Activated naive CD8-positive, alpha-beta T cell treated with anti-CD3 and anti-CD28 coated beads for 36 hours (primary cell): ENCODE measurements around the gene SCN9A. TPM values are rescaled to one million over a fixed set of nuclear protein-coding genes. Genes with fewer than 3 reads are reported as not detected.
"Not testable (repeated sequence)": the region's sequence is repeated elsewhere in the genome, so short reads cannot be mapped to it uniquely, and the experiment has no call there.

Source experiments
- DNase-seq: peaks from one replicate; pipeline ENCODE4 v3.0.0; 2021
- H3K27ac Mint-ChIP-seq: one replicate; pipeline ENCODE4 v1.8.0; 2022; ENCODE audit warnings: mild to moderate bottlenecking, moderate library complexity, mixed read lengths
- H3K27me3 Mint-ChIP-seq: one replicate; pipeline ENCODE4 v1.8.0; 2022; ENCODE audit warnings: mild to moderate bottlenecking, mixed read lengths
- H3K36me3 Mint-ChIP-seq: one replicate; pipeline ENCODE4 v1.8.0; 2021; ENCODE audit warnings: mild to moderate bottlenecking, mixed read lengths
- H3K4me1 Mint-ChIP-seq: one replicate; pipeline ENCODE4 v1.8.0; 2021; ENCODE audit warnings: mixed read lengths
- H3K4me3 Mint-ChIP-seq: one replicate; pipeline ENCODE4 v1.8.0; 2022; ENCODE audit warnings: mild to moderate bottlenecking, moderate library complexity, mixed read lengths
- H3K9me3 Mint-ChIP-seq: one replicate; pipeline ENCODE4 v1.8.0; 2022; ENCODE audit warnings: mixed read lengths
- total RNA-seq, 2 experiments: library from RNA; stranded (reverse); gene quantifications; one replicate each; pipeline ENCODE4 v1.2.3, GENCODE V29; 2021

The SCN9A gene
- total RNA-seq, 2 experiments from 2014 or later: not detected

GRCh38 chr2:166361351-166362153 is 14.2 kb downstream of the SCN9A start:
- no peaks in the 10 kb centered on the region for H3K9me3 Mint-ChIP-seq
- no peak for DNase-seq
- no peaks in the 10 kb centered on the region for H3K36me3 Mint-ChIP-seq
- no peaks in the 10 kb centered on the region for H3K4me1 Mint-ChIP-seq
- H3K27ac Mint-ChIP-seq: no peak overlapping the region
- H3K27me3 Mint-ChIP-seq: no peaks in the 10 kb centered on the region
- H3K4me3 Mint-ChIP-seq: no peak overlapping the region

GRCh38 chr2:166360906-166361305 is 14.8 kb downstream of the SCN9A start:
- DNase-seq: no peak
- Mint-ChIP-seq H3K27ac (no peak overlapping the region), H3K9me3 (no peaks in the 10 kb centered on the region), H3K4me3 (no peak overlapping the region), H3K36me3 (no peaks in the 10 kb centered on the region), H3K27me3 (no peaks in the 10 kb centered on the region), H3K4me1 (no peaks in the 10 kb centered on the region)

DNA sequence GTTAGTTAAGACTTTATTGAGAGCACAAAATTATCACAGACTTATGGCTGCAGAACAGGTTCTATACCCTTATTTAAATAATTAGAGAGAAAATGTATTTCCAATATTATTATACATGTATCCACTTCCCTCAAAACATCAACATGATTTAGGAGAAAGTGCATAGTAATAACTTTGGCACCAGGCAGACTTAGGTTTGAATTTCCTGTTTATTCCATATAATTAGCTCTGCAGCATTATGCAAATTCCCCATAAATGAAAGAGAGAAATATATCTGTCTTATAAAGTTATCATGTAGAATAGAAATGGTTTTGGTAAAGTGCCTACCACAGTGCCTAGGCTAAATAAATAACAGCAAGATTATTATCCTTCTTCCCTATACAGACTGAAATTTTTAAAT is 15.3 kb downstream of the SCN9A start:
- Mint-ChIP-seq H3K36me3 (no peaks in the 10 kb centered on the region), H3K4me1 (no peaks in the 10 kb centered on the region), H3K9me3 (no peaks in the 10 kb centered on the region), H3K27ac (no peak overlapping the region), H3K27me3 (no peaks in the 10 kb centered on the region), H3K4me3 (no peak overlapping the region)
- DNase-seq: no peak

GRCh38 chr2:166357950-166358321 is 17.8 kb downstream of the SCN9A start:
- H3K9me3 Mint-ChIP-seq, H3K4me3 Mint-ChIP-seq, H3K27ac Mint-ChIP-seq, DNase-seq, H3K36me3 Mint-ChIP-seq, H3K4me1 Mint-ChIP-seq, H3K27me3 Mint-ChIP-seq: not testable (repeated sequence)

- Mint-ChIP-seq H3K27me3 (no peaks in the 10 kb centered on the region), H3K36me3 (no peaks in the 10 kb centered on the region), H3K4me3 (no peak overlapping the region), H3K9me3 (no peaks in the 10 kb centered on the region), H3K27ac (no peak overlapping the region), H3K4me1 (no peaks in the 10 kb centered on the region)
- no peak for DNase-seq
Observed at GRCh38 chr2:166357068-166357949, 18.4 kb downstream of the SCN9A start.

- H3K4me3 Mint-ChIP-seq: no peak overlapping the region
- no peaks in the 10 kb centered on the region for H3K4me1 Mint-ChIP-seq
Observed at GRCh38 chr2:166351319-166351718, 24.4 kb downstream of the SCN9A start.

GRCh38 chr2:166350525-166350924 is 25.2 kb downstream of the SCN9A start:
- H3K36me3 Mint-ChIP-seq: no peaks in the 10 kb centered on the region
- no peaks in the 10 kb centered on the region for H3K9me3 Mint-ChIP-seq
- no peak for DNase-seq
- H3K27me3 Mint-ChIP-seq: no peaks in the 10 kb centered on the region
- H3K4me1 Mint-ChIP-seq: no peaks in the 10 kb centered on the region
- H3K27ac Mint-ChIP-seq: no peak overlapping the region
- H3K4me3 Mint-ChIP-seq: no peak overlapping the region

More at GRCh38 chr2:166351319-166351718, 24.4 kb downstream of the SCN9A start:
- H3K9me3 Mint-ChIP-seq: no peaks in the 10 kb centered on the region
- no peak overlapping the region for H3K27ac Mint-ChIP-seq
- DNase-seq: no peak
- H3K36me3 Mint-ChIP-seq: no peaks in the 10 kb centered on the region
- H3K27me3 Mint-ChIP-seq: no peaks in the 10 kb centered on the region

DNA sequence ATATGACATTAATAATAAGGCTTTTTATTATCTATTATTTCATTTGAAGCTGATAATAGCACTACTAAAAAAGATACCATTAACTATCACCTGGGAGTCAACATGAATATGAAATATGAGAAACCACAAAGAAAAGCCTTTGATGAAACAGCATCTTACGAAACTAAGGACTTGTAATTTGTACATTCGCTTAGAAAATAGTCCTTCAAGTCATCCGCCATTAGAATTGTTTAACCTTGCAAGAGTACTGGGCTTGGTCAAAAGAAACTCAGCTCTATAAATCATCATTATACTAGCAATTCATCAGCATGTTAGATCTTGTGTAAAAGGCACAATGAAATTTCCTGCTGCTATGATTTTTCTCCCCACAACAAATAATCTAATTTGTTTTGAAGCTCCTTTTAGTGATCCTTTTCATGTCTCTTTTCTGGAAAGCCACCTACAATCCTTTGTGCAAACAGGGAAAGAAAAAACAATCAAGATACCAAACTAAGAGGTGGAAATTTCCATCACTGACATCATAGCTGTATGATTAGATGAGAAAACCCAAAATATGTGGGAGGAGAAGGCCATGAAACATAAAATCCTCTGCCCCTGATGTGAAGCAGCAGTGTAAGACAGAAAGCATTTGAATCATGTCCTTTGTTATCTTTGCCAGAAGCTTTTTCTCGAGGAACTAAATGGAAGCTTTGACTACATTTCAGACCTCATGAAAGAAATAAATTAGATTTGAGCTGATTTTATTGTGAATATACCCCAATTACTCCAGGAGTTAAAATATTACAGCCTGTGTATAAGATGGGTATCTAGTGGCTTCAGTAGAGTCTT is 31.2 kb downstream of the SCN9A start:
- Mint-ChIP-seq H3K4me1 (no peaks in the 10 kb centered on the region), H3K9me3 (no peaks in the 10 kb centered on the region), H3K27me3 (no peaks in the 10 kb centered on the region), H3K36me3 (no peaks in the 10 kb centered on the region), H3K27ac (no peak overlapping the region), H3K4me3 (no peak overlapping the region)
- DNase-seq: no peak

DNA sequence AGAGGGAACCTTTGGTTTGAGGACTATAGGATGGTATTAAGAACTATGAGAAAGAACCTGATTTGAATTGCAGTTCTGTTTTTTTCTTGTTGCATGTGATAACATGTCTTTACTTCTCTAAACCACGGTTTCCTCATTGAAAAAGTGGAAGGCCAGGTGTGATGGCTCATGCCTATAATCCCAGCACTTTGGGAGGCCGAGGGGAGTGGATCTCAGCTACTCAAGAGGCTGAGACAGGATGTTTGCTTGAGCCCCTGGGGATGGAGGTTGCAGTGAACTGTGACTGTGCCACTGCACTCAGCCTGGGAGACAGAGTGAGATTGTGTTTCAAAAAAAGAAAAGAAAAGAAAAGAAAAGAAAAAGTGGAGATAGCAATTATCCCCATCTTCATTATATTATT is 32.3 kb downstream of the SCN9A start:
- Mint-ChIP-seq H3K27me3 (no peaks in the 10 kb centered on the region), H3K36me3 (no peaks in the 10 kb centered on the region), H3K4me1 (no peaks in the 10 kb centered on the region)

GRCh38 chr2:166341426-166341825 is 34.3 kb downstream of the SCN9A start:
- Mint-ChIP-seq H3K36me3 (no peaks in the 10 kb centered on the region), H3K27ac (no peak overlapping the region), H3K27me3 (no peaks in the 10 kb centered on the region), H3K9me3 (no peaks in the 10 kb centered on the region), H3K4me1 (no peaks in the 10 kb centered on the region), H3K4me3 (no peak overlapping the region)
- DNase-seq: no peak

More for the DNA sequence above, 32.3 kb downstream of the SCN9A start:
- no peak for DNase-seq
- no peak overlapping the region for H3K4me3 Mint-ChIP-seq
- no peaks in the 10 kb centered on the region for H3K9me3 Mint-ChIP-seq
- no peak overlapping the region for H3K27ac Mint-ChIP-seq

DNA sequence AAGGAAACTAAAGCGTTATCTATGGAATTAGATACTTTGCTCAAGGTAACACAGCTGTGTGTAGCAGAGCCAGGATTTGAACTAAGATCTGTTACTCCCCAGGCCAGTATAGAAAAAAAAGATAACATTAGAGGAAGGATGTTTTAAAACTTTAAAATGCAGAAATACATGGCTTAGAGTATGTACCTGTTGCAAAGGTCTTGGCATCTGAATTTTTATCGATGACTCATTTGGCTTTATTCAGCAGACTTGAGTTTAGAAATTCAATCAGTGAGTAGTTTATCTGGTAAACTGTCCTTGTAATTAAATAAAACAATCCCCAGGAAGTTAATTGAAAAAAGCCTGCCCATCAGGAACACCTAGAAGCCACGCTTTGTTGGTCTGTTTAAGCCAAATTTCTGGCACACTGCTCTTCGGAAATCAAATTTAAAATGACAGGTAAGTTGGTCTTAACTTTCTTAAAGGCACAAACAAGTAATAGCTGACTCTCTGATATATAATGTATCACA is 36.9 kb downstream of the SCN9A start:
- Mint-ChIP-seq H3K4me3 (no peak overlapping the region), H3K36me3 (no peaks in the 10 kb centered on the region), H3K4me1 (no peaks in the 10 kb centered on the region), H3K27me3 (no peaks in the 10 kb centered on the region), H3K27ac (no peak overlapping the region), H3K9me3 (no peaks in the 10 kb centered on the region)
- DNase-seq: no peak

DNA sequence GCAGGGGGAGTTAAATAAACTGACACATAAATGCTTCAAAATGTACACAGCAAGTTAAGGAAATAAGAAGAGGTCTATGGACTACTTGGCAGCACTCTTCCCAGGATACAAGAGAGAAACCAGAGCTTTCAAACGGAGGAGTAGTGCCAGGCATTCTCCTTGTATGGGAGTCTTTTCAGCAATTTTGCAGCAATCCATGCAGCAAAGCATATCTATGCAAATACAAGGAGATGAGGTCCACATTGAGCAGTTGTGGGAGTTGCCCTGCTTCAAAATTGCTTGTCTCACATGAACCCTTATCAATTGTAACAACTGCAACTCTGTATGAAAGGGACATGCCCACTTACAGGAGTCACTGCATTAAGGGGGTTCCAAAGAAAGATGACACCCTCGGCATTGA is 37.8 kb downstream of the SCN9A start:
- no peak overlapping the region for H3K4me3 Mint-ChIP-seq

GRCh38 chr2:166335284-166335683 is 40.5 kb downstream of the SCN9A start:
- H3K27me3 Mint-ChIP-seq: no peaks in the 10 kb centered on the region
- no peaks in the 10 kb centered on the region for H3K9me3 Mint-ChIP-seq

More for the DNA sequence above, 37.8 kb downstream of the SCN9A start:
- Mint-ChIP-seq H3K27me3 (no peaks in the 10 kb centered on the region), H3K4me1 (no peaks in the 10 kb centered on the region), H3K27ac (no peak overlapping the region), H3K9me3 (no peaks in the 10 kb centered on the region), H3K36me3 (no peaks in the 10 kb centered on the region)
- DNase-seq: no peak

DNA sequence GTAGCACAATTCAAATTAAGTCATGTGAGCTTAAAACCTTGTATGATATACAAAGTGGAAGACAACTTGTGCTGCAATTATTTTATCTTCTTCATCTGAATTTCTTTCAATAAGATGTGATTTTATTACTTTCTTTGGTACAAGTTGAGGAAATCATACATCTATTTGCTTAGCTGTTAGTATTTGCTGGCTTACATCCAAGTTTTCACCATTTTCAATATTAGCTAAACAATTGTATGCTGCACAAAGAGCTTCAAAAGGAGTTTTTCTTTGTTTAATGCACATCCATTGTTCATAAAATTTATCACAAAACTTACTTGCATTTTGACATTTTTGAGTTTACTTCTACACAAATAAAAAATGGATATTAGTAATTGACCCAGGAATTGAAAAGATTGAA is 40.9 kb downstream of the SCN9A start:
- Mint-ChIP-seq H3K27me3 (no peaks in the 10 kb centered on the region), H3K9me3 (no peaks in the 10 kb centered on the region), H3K4me1 (no peaks in the 10 kb centered on the region), H3K27ac (no peak overlapping the region), H3K4me3 (no peak overlapping the region), H3K36me3 (no peaks in the 10 kb centered on the region)
- no peak for DNase-seq

More at GRCh38 chr2:166335284-166335683, 40.5 kb downstream of the SCN9A start:
- no peaks in the 10 kb centered on the region for H3K36me3 Mint-ChIP-seq
- no peak for DNase-seq
- H3K27ac Mint-ChIP-seq: no peak overlapping the region
- H3K4me1 Mint-ChIP-seq: no peaks in the 10 kb centered on the region
- no peak overlapping the region for H3K4me3 Mint-ChIP-seq

DNA sequence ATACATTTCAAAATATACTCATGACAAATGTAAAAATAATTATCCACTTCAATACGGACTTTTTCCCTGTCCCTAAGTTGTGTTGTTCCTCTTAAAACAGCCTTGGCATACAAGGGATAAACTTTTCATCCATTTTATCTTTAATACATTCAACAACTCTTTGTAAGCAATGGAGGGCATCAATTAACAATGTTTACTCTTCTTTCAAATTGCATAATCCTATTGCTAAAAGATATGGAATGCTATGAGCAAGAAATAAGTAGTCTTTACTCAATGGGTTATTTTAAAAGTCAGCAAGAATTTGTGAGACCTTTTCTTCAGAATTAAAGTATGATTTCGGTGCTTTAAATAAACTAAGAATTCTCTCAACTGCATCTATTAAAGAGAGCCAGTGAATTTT is 41.9 kb downstream of the SCN9A start:
- no peaks in the 10 kb centered on the region for H3K36me3 Mint-ChIP-seq
- no peak overlapping the region for H3K4me3 Mint-ChIP-seq
- no peak overlapping the region for H3K27ac Mint-ChIP-seq
- no peaks in the 10 kb centered on the region for H3K9me3 Mint-ChIP-seq
- no peak for DNase-seq
- no peaks in the 10 kb centered on the region for H3K27me3 Mint-ChIP-seq
- H3K4me1 Mint-ChIP-seq: no peaks in the 10 kb centered on the region
